Keratinocyte (primary cell): ENCODE results near the gene CYP26C1.

Experiments
- CTCF ChIP-seq, 3 experiments: IDR thresholded peaks in 1 of 3; conservative IDR thresholded peaks in 1 of 3; optimal IDR thresholded peaks in 1 of 3; 2 replicates in 2 of 3; 3 replicates in 1 of 3; pipeline versions ENCODE3 to v1.5.1; 2011; ENCODE audit warnings: low read length in 3 of 3, mild to moderate bottlenecking in 3 of 3, moderate library complexity in 2 of 3, control low read depth in 1 of 3, inconsistent platforms in 1 of 3; ENCODE audit not compliant: insufficient read depth in 2 of 3; ENCODE audit errors: extremely low read depth in 1 of 3
- EZH2 ChIP-seq: IDR thresholded peaks from one replicate; pipeline ENCODE4 v1.6.1; 2012; ENCODE audit warnings: inconsistent platforms, mild to moderate bottlenecking, low read length, moderate library complexity

GRCh38 chr10:93090619-93091018 lies 30.0 kb downstream of the CYP26C1 start:
- TF ChIP-seq CTCF (optimal IDR thresholded peaks at IDR 0.05 in 1 of 3, IDR thresholded peaks at IDR 0.05 in 1 of 3, conservative IDR thresholded peaks at IDR 0.05 in 1 of 3; ENCODE audit: extremely low read depth in 1 of 3, insufficient read depth in 2 of 3, low read length in 3 of 3) (no peak), EZH2 (no peak)
